HepG2 (cell line): ENCODE results near the gene BCAT1. TPM values are rescaled to one million over a fixed set of nuclear protein-coding genes. Genes with fewer than 3 reads are reported as not detected.
A peak's percentile ranks its signal among the peaks of the same experiment; 100 is the strongest.

Experiments
- AKAP8 ChIP-seq: sonication (generic); formaldehyde crosslinking; IDR thresholded peaks from 2 replicates; pipeline ENCODE4 v1.5.1; 2020; ENCODE audit warnings: mild to moderate bottlenecking, missing genetic modification reagents
- ARID4A ChIP-seq: sonication (generic); formaldehyde crosslinking; IDR thresholded peaks from 2 replicates; pipeline ENCODE4 v1.5.0; 2020; ENCODE audit warnings: mild to moderate bottlenecking, missing genetic modification reagents, borderline replicate concordance
- DNMT3B ChIP-seq: conservative IDR thresholded peaks from 2 replicates; pipeline ENCODE4 v1.6.1; 2016; ENCODE audit warnings: missing biosample characterization, control low read depth
- GTF3A ChIP-seq: sonication (generic); formaldehyde crosslinking; conservative IDR thresholded peaks from 2 replicates; pipeline ENCODE4 v1.4.0; 2020; ENCODE audit warnings: mild to moderate bottlenecking, missing genetic modification reagents
- HOXA5 ChIP-seq: sonication (generic); formaldehyde crosslinking; IDR thresholded peaks from 2 replicates; pipeline ENCODE4 v1.4.0; 2020; ENCODE audit warnings: missing genetic modification reagents
- MTF1 ChIP-seq: sonication (generic); formaldehyde crosslinking; IDR thresholded peaks from 2 replicates; pipeline ENCODE4 v1.5.0; 2020; ENCODE audit warnings: missing genetic modification reagents
- NFE2 ChIP-seq: sonication (generic); formaldehyde crosslinking; IDR thresholded peaks from 2 replicates; pipeline ENCODE4 v1.4.0; 2020; ENCODE audit warnings: missing genetic modification reagents
- NFIB ChIP-seq: sonication (generic); formaldehyde crosslinking; IDR thresholded peaks from 2 replicates; pipeline ENCODE4 v1.9.0; 2021; ENCODE audit warnings: missing genetic modification reagents, mild to moderate bottlenecking, borderline replicate concordance
- NR1H2 ChIP-seq: sonication (generic); formaldehyde crosslinking; IDR thresholded peaks from 2 replicates; pipeline ENCODE4 v1.8.1; 2022; ENCODE audit warnings: low read depth, missing genetic modification reagents, borderline replicate concordance
- PAF1 ChIP-seq: IDR thresholded peaks from 2 replicates; pipeline ENCODE4 v1.6.1; 2016; ENCODE audit warnings: missing genetic modification reagents, missing compliant biosample characterization
- PATZ1 ChIP-seq: sonication (generic); formaldehyde crosslinking; IDR thresholded peaks from 2 replicates; pipeline ENCODE4 v1.4.0; 2020; ENCODE audit warnings: missing genetic modification reagents
- PCBP2 ChIP-seq: fragments of 200-400 bp; formaldehyde crosslinking; optimal IDR thresholded peaks from 2 replicates; pipeline ENCODE3; 2018; ENCODE audit warnings: low read length, low read depth; ENCODE audit not compliant: poor library complexity, severe bottlenecking
- SP4 ChIP-seq: sonication (generic); formaldehyde crosslinking; IDR thresholded peaks from 2 replicates; pipeline ENCODE4 v1.8.1; 2023; ENCODE audit warnings: mild to moderate bottlenecking, missing genetic modification reagents
- STAG1 ChIP-seq: sonication (generic); formaldehyde crosslinking; IDR thresholded peaks from 2 replicates; pipeline ENCODE4 v1.4.0; 2020; ENCODE audit warnings: missing genetic modification reagents
- ZBTB42 ChIP-seq: sonication (generic); formaldehyde crosslinking; IDR thresholded peaks from 2 replicates; pipeline ENCODE4 v1.5.0; 2020; ENCODE audit warnings: mild to moderate bottlenecking, missing genetic modification reagents
- ZGPAT ChIP-seq: IDR thresholded peaks from 2 replicates; pipeline ENCODE4 v1.6.1; 2016; ENCODE audit warnings: mild to moderate bottlenecking
- ZNF18 ChIP-seq: sonication (generic); formaldehyde crosslinking; IDR thresholded peaks from 2 replicates; pipeline ENCODE4 v1.8.0; 2022; ENCODE audit warnings: mild to moderate bottlenecking, missing genetic modification reagents; ENCODE audit not compliant: insufficient replicate concordance
- ZNF207 ChIP-seq: fragments of 450-650 bp; IDR thresholded peaks from 2 replicates; pipeline ENCODE4 v1.6.1; 2016; ENCODE audit warnings: antibody characterized with exemption, borderline replicate concordance
- ZNF251 ChIP-seq: sonication (generic); formaldehyde crosslinking; IDR thresholded peaks from 2 replicates; pipeline ENCODE4 v1.9.0; 2021; ENCODE audit warnings: mild to moderate bottlenecking, missing genetic modification reagents
- ZNF776 ChIP-seq: sonication (generic); formaldehyde crosslinking; IDR thresholded peaks from 2 replicates; pipeline ENCODE4 v1.4.0; 2020; ENCODE audit warnings: mild to moderate bottlenecking, missing genetic modification reagents
- polyA plus RNA-seq, 8 experiments: library from polyadenylated mRNA; depleted of rRNA in 3 of 8; stranded (reverse) in 7 of 8; unstranded in 1 of 8; fragments of >200 nt; fragmentation: Illumina TruSeq in 4 of 8; extraction: Trizol in 4 of 8; gene quantifications; 2 replicates each; pipeline versions ENCODE4 v1.2.1 to v1.2.3, GENCODE V29; 2011 to 2016; ENCODE audit warnings: low read depth in 4 of 8, missing spikeins in 1 of 8, mixed read lengths in 1 of 8; ENCODE audit not compliant: insufficient read depth in 1 of 8
- total RNA-seq, 5 experiments: library from RNA; depleted of rRNA; stranded (reverse); fragments of >200 nt; fragmentation: Illumina TruSeq; extraction: Trizol; gene quantifications; 2 replicates each; pipeline ENCODE4 v1.2.3, GENCODE V29; 2016; ENCODE audit warnings: low read depth in 1 of 5

Gene BCAT1
- total and polyA plus RNA-seq, 2 of the 13 experiments (the other 11 are each of a cell fraction or from before 2014, with no cell fraction given), result 8.0 to 75.5 TPM

- TF ChIP-seq NFIB, result no peak
- TF ChIP-seq NR1H2, result no peak
- peak; percentile 65; the same call in 1 of the 2 replicates for TF ChIP-seq ZNF776 (CRISPR knock-in tag)
- TF ChIP-seq HOXA5, result no peak
- TF ChIP-seq STAG1 (CRISPR knock-in tag), result peak; percentile 23; the same call in 1 of the 2 replicates
- 0 out of 2 replicates have a peak, but pooled peaks have one; percentile 41 for TF ChIP-seq DNMT3B (CRISPR knock-in tag)
- TF ChIP-seq ARID4A, result peak; percentile 88
- peak; percentile 97 for TF ChIP-seq PATZ1 (CRISPR knock-in tag)
- no peak for TF ChIP-seq PCBP2
- no peak for TF ChIP-seq ZBTB42 (CRISPR knock-in tag)
- no peak for TF ChIP-seq MTF1 (CRISPR knock-in tag)
- no peak for TF ChIP-seq GTF3A (CRISPR knock-in tag)
- peak; percentile 89 for TF ChIP-seq ZGPAT (CRISPR knock-in tag)
- no peak for TF ChIP-seq SP4 (CRISPR knock-in tag)
- TF ChIP-seq ZNF18, result no peak
- no peak for TF ChIP-seq NFE2 (CRISPR knock-in tag)
- TF ChIP-seq ZNF251 (CRISPR knock-in tag), result 0 out of 2 replicates have a peak, but pooled peaks have one; percentile 21
- TF ChIP-seq PAF1 (CRISPR knock-in tag), result no peak
- TF ChIP-seq AKAP8, result no peak
- TF ChIP-seq ZNF207, result no peak
Measured at GRCh38 chr12:24948757-24949722, at the start of gene BCAT1 (continued).
